ENCODE data around the gene MFSD8.

Gene MFSD8

DNA sequence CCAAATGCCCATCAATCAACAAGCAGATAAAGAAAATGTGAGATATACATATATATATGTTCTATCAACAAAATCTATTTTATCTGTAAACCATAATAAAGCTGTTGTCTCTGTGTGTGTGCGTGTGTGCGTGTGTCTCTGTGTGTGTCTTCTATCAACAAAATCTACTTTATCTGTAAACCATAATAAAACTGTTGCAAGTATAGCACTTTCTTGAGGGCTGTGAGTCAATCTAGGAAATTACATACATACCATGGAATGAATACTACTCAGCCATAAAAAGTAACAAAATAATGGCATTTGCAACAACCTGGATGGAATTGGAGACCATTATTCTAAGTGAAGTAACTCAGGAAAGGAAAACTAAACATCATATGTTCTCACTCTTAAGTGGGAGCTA is 96.8 kb downstream of the MFSD8 start:
- TF ChIP-seq ZNF776 (tag by site-specific recombination; IDR thresholded peaks at IDR 0.05; ENCODE audit: borderline replicate concordance) = no peak
- TF ChIP-seq ZNF146 (tag by site-specific recombination; IDR thresholded peaks at IDR 0.05) = peak; percentile 33; the same call in 1 of the 2 replicates

More for the DNA sequence above, 96.8 kb downstream of the MFSD8 start:
- Histone ChIP-seq H3K9me3 (ENCODE audit: control insufficient read depth, insufficient read depth, low read depth, low read length) (no peaks in the 10 kb centered on the region), H3K27ac (ENCODE audit: extremely low read depth, low read depth, low read length) (no peak overlapping the region), H3K36me3 (ENCODE audit: control insufficient read depth in 2 of 2, insufficient read depth in 1 of 2, low read length in 2 of 2) (no peaks in the 10 kb centered on the region), H3K4me1 (ENCODE audit: control insufficient read depth, insufficient read depth, low read length) (no peaks in the 10 kb centered on the region), H3K4me3 (ENCODE audit: low read depth, low read length) (no peak overlapping the region)
- ChIA-PET POLR2A (no interaction called here), CTCF (no interaction called here)

Data from HEK293 (cell line).